GM10248 (cell line): Measurements from ENCODE around the gene BAHCC1.

Experiments used
- CTCF ChIA-PET: fragments of 300-600 bp; sonication (Branson Sonifier 250); formaldehyde crosslinking; extraction: SDS; loops from one replicate; lab custom pipeline; 2021; ENCODE audit warnings: antibody characterized with exemption; lab: Yijun Ruan, JAX
- POLR2A ChIA-PET: fragments of 350-650 bp; sonication (Branson Sonifier 250); formaldehyde crosslinking; extraction: SDS; loops from one replicate; lab custom pipeline; 2020; ENCODE audit warnings: antibody characterized with exemption; lab: Yijun Ruan, JAX
- DNase-seq: peaks from one replicate; pipeline ENCODE4 v3.0.0; 2012; ENCODE audit errors: extremely low spot score
- TF ChIP-seq, protein P1 (sequence below): IDR thresholded peaks from 2 replicates; pipeline ENCODE4 v1.5.1; 2012; ENCODE audit warnings: mild to moderate bottlenecking, low read depth; ENCODE audit errors: extremely low read depth, missing control alignments, control extremely low read depth

BAHCC1 gene

DNA sequence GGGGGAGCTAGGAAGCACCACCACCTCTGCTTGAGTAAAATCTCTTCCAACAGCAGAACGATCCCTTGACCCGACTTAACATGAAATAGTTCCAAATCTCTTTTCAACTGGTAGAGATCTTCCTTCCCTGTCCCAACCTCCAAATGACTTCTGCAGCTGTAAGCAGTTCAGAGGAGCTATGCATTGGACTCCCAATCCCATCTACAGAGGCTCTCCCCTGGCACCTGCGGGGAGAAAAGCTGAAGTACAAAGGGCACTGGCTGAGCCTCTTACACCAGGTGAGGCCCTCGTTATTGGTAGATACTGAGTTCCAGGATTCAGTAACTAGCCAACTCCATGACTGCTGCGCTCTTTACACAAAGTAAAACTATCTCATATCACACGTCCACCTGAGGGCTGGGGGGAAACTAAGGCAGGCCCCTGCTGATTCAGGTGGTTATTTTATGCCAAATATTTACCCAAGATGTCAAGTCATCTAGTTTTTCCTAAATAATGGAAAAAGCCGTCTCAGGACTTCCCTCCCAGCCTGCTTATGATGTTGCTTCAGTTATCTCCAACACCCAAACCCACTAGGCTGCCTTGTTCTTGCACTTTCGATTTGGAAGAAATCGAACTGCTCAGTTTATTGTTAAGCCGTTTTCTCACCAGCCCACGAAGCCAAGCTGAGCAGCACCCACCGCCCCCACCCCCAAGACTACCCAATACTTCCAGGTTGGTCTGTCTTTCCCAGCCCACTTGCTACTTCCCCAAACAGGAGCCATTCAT lies 114.1 kb downstream of the BAHCC1 start:
- POLR2A ChIA-PET = interaction anchor here (0.6 to 1.2 kb wide), 4 partner anchors 13 to 43 kb away, joined by 3 to 7 read pairs (median 4); partner anchors contain the start of gene FAAP100
- TF ChIP-seq, protein P1, sequence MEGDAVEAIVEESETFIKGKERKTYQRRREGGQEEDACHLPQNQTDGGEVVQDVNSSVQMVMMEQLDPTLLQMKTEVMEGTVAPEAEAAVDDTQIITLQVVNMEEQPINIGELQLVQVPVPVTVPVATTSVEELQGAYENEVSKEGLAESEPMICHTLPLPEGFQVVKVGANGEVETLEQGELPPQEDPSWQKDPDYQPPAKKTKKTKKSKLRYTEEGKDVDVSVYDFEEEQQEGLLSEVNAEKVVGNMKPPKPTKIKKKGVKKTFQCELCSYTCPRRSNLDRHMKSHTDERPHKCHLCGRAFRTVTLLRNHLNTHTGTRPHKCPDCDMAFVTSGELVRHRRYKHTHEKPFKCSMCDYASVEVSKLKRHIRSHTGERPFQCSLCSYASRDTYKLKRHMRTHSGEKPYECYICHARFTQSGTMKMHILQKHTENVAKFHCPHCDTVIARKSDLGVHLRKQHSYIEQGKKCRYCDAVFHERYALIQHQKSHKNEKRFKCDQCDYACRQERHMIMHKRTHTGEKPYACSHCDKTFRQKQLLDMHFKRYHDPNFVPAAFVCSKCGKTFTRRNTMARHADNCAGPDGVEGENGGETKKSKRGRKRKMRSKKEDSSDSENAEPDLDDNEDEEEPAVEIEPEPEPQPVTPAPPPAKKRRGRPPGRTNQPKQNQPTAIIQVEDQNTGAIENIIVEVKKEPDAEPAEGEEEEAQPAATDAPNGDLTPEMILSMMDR = no peak
- no peak for DNase-seq
- CTCF ChIA-PET = interaction anchor here (0.8 to 2.3 kb wide), 4 partner anchors 9 to 217 kb away, joined by 3 to 9 read pairs (median 4); no protein-coding TSS in a partner anchor

- ChIA-PET CTCF (interaction anchor here (1.2 to 2.3 kb wide), 2 partner anchors 26 to 91 kb away, joined by 4 to 9 read pairs; no protein-coding TSS in a partner anchor), POLR2A (no interaction called here)
- DNase-seq = no peak
- TF ChIP-seq, protein P1 = no peak
Observed at GRCh38 chr17:81509972-81510784, 114.9 kb downstream of the BAHCC1 start.

DNA sequence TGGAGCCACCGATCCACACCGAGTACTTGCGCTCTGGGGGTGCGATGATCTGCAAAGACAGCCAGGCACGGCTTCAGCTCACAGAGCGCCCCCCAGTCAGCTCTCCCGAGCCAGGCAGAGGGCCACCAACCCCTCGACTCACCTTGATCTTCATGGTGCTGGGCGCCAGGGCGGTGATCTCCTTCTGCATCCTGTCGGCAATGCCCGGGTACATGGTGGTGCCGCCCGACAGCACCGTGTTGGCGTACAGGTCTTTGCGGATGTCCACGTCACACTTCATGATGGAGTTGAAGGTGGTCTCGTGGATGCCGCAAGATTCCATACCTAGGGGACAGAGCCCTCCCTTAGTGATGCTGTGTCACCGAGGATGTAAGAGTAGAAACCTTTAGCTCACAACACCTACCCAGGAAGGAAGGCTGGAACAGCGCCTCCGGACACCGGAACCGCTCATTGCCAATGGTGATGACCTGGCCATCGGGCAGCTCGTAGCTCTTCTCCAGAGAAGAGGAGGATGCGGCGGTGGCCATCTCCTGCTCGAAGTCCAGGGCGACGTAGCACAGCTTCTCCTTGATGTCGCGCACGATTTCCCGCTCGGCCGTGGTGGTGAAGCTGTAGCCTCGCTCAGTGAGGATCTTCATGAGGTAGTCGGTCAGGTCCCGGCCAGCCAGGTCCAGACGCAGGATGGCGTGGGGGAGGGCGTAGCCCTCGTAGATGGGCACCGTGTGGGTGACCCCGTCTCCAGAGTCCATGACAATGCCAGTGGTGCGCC lies 115.7 kb downstream of the BAHCC1 start:
- TF ChIP-seq, protein P1 = no peak
- ChIA-PET POLR2A (interaction anchor here (0.6 to 0.8 kb wide), 4 partner anchors 11 to 42 kb away, joined by 3 read pairs; no protein-coding TSS in a partner anchor), CTCF (interaction anchor here (0.8 to 1.3 kb wide), 2 partner anchors 26 to 51 kb away, joined by 3 to 4 read pairs; no protein-coding TSS in a partner anchor)
- DNase-seq = no peak

DNA sequence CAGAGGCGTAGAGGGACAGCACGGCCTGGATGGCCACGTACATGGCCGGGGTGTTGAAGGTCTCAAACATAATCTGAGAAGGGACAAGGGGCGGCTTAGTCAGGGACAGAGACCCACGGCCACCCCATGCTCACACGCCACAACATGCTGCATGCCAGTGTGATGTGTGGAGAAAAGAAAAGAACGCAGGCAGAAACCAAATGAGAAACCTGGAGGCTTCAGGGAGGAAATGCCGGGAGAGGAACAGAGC lies 116.2 kb downstream of the BAHCC1 start:
- POLR2A ChIA-PET = interaction anchor here (0.6 to 1.2 kb wide), 4 partner anchors 11 to 289 kb away, joined by 3 read pairs; partner anchors contain the start of gene CEP131
- CTCF ChIA-PET = interaction anchor here (0.8 to 1.3 kb wide), 2 partner anchors 27 to 50 kb away, joined by 3 to 4 read pairs; no protein-coding TSS in a partner anchor
- DNase-seq = no peak
- TF ChIP-seq, protein P1 = no peak

DNA sequence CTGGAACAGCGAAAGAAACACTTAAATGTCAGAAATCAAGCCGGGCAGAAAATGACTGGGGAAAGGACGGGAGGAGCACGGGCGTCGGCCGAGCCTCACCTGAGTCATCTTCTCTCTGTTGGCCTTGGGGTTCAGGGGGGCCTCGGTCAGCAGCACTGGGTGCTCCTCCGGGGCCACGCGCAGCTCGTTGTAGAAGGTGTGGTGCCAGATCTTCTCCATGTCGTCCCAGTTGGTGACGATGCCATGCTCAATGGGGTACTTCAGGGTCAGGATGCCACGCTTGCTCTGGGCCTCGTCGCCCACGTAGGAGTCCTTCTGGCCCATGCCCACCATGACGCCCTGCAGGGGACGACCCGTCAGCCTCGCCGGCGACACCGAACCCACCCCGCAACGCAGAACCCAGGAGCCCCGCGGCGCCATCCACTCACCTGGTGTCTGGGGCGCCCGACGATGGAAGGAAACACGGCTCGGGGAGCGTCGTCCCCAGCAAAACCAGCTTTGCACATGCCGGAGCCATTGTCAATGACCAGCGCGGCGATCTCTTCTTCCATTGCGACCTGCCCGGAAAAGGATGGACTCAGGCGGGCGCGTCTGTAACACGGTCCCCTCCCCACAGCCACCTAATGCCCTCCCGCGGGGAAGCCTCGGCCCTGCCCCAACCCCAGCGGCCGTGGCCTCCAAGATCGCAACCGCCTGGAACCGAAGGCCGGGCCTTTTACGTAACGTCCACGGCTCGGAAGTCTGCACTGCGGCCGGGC lies 116.7 kb downstream of the BAHCC1 start:
- TF ChIP-seq, protein P1 = no peak
- no peak for DNase-seq
- ChIA-PET CTCF (interaction anchor here (0.8 to 1.3 kb wide), 2 partner anchors 27 to 50 kb away, joined by 3 to 4 read pairs; no protein-coding TSS in a partner anchor), POLR2A (interaction anchor here (0.6 to 1.4 kb wide), 7 partner anchors 23 to 292 kb away, joined by 3 read pairs; partner anchors contain the start of genes CEP131 and FAAP100)
